GM12801 (cell line): ENCODE measurements around the gene KLF16.

Source experiments
- CTCF ChIP-seq: IDR thresholded peaks from one replicate; pipeline ENCODE4 v1.5.1; 2011; ENCODE audit warnings: control low read depth; ENCODE audit not compliant: insufficient read length; ENCODE audit errors: extremely low read depth

The KLF16 gene

DNA sequence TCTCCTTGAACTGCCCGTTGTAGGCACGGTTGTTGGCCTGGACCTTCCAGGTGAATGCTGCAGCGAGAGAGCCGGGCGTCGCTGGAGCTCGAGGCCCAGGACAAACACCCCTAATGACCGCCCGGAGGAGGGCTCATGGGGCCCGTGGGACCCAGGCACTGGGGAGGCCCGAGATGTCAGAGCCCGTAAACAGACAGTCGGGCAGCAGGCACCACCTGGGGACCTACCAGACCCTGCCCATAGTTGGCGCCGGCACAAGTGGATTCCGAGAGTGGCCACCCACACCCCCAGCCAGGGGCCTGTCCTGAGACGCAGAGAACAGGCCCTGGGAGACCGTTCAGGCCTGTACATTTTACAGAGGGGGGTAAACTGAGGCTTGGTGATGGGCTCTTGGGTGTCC, 53.7 kb downstream of the KLF16 start:
- no peak for TF ChIP-seq CTCF

GRCh38 chr19:1808395-1808731, 55.0 kb downstream of the KLF16 start:
- no peak for TF ChIP-seq CTCF

DNA sequence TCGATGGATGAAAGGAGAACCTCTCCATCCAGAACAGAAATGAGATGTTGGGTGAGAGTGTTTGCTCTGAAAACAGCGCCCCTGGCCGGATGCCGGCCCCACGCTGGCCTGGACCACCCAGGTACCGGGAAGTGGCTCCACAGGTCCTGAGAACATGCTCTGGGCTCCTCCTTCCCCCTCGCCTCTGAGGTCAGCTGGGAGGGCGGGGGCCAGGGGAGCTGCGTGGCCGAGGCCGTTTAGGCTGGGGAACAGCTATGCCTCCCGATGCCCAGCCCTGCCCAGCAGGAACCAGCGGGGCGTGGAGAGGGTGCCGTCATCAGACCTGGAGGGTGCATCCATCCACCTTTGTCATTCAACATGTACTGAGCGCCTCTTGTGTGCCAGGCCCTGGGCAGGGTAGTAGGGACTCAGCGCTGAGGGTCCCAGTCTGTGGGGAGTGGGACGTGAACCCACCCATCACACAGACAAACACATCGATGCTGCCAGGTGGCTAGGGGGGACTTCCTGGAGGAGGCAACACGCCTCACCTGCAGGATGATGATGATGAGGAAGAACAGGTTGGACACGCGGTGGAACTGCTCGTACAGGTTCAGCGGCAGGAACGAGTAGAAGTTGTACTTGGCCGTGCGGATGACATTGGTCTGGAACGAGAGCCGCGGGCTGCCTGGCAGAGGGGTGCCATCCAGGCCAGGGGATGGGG, 55.5 kb downstream of the KLF16 start:
- TF ChIP-seq CTCF, result no peak

- no peak for TF ChIP-seq CTCF
These were observed 56.2 kb downstream of the KLF16 start for GRCh38 chr19:1807030-1807694.

- TF ChIP-seq CTCF, result no peak
These were observed 57.0 kb downstream of the KLF16 start for GRCh38 chr19:1806184-1807029.

DNA sequence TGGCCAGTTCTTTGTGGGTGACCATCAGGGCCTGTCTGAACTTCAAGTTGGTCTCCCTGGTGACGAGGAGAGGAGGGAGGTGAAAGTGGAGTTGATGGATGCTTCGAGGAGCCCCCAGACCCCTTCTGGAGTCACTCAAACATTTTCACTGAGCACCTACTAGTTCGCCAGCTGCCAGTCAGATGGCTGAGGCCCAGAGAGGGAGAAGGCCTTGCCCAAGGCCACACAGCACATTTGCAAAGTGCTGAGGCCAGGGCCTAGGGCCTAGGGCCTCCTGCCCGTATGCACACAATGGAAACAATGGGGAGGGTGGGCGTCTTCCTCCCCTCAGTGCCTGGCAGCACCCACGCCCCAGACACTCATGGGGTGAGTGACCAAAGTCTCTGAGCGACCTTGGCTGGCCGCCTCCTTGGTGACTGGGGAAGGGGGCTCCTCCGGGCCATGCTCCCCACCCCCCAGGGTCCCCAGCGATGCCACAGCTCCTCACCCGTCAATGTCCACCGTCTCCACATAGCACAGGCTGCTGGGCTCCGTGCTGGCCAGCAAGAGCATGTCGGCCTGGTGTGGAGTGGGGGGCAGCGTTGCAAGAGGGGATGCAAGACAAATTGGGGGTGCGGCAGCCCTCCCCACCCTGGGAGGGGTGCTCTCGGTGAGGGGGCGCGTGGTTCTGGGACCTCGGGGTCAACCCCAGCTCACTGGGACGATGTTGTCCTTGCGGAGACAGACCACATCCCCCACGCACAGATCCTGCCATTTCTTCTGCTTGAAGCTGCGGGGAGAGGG, 57.8 kb downstream of the KLF16 start:
- no peak for TF ChIP-seq CTCF

DNA sequence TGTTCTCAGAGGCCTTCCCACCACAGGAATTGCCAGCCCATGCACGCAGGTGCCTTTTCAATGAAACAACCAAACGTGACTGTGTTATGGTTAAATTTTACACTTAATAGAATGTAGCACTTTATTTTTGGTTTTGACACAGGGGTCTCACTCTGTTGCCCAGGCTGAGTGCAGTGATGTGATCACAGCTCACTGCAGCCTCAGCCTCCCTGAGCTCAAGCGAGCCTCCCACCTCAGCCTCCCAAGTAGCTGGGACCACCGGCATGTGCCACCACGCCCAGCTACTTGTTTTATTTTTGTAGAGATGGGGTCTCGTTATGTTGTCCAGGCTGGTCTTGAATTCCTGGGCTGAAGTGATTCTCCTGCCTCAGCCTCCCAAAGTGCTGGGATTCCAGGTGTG, 58.5 kb downstream of the KLF16 start:
- no peak for TF ChIP-seq CTCF
